Smooth muscle cell (in vitro differentiated cells): ENCODE measurements around the gene DPYD. TPM values are rescaled to one million over a fixed set of nuclear protein-coding genes. Genes with fewer than 3 reads are reported as not detected.

Experiments
- DNase-seq: peaks from one replicate; lab custom pipeline; 2025; ENCODE audit not compliant: unreplicated experiment; lab: John Stamatoyannopoulos, UW
- H2AFZ ChIP-seq: fragments of 200-600 bp; sonication (generic); 2 replicates; pipeline ENCODE4 v1.6.0; 2016; ENCODE audit warnings: antibody characterized with exemption, low read depth, mild to moderate bottlenecking
- H3F3A ChIP-seq: fragments of 200-600 bp; sonication (generic); 2 replicates; pipeline ENCODE4 v1.6.0; 2017; ENCODE audit warnings: antibody characterized with exemption, low read depth
- H3K27ac ChIP-seq: fragments of 200-600 bp; sonication (generic); 2 replicates; pipeline ENCODE4 v1.5.1; 2016; ENCODE audit warnings: low read depth, mild to moderate bottlenecking
- H3K27me3 ChIP-seq: fragments of 200-600 bp; sonication (generic); 2 replicates; pipeline ENCODE4 v1.6.1; 2016; ENCODE audit warnings: low read depth, mild to moderate bottlenecking
- H3K36me3 ChIP-seq: fragments of 200-600 bp; sonication (generic); 2 replicates; pipeline ENCODE4 v1.5.1; 2016; ENCODE audit warnings: low read depth
- H3K4me1 ChIP-seq: fragments of 200-600 bp; sonication (generic); 2 replicates; pipeline ENCODE4 v1.5.1; 2016; ENCODE audit warnings: low read depth
- H3K4me2 ChIP-seq: fragments of 200-600 bp; sonication (generic); 2 replicates; pipeline ENCODE4 v1.6.0; 2016; ENCODE audit warnings: mild to moderate bottlenecking
- H3K4me3 ChIP-seq: fragments of 200-600 bp; sonication (generic); 2 replicates; pipeline ENCODE4 v1.5.1; 2016; ENCODE audit warnings: mild to moderate bottlenecking
- H3K79me2 ChIP-seq: fragments of 200-600 bp; sonication (generic); 2 replicates; pipeline ENCODE4 v1.6.0; 2016; ENCODE audit warnings: low read depth, mild to moderate bottlenecking
- H3K9ac ChIP-seq: fragments of 200-600 bp; sonication (generic); 2 replicates; pipeline ENCODE4 v1.6.0; 2016; ENCODE audit warnings: low read depth
- H3K9me3 ChIP-seq: fragments of 200-600 bp; sonication (generic); replicated peaks from 2 replicates; pipeline ENCODE4 v1.5.1; 2016; ENCODE audit warnings: low read depth
- H4K20me1 ChIP-seq: fragments of 200-600 bp; sonication (generic); 2 replicates; pipeline ENCODE4 v1.6.0; 2016; ENCODE audit warnings: low read depth
- WGBS: methylation state at CpG from one replicate; pipeline ENCODE4 v1.1.7; 2016; ENCODE audit warnings: low lambda C conversion rate; 5-methylcytosine and 5-hydroxymethylcytosine counted together
- polyA plus RNA-seq: library from polyadenylated mRNA; unstranded; fragments of >200 nt; fragmentation: Nextera tagmentation; extraction: Ambion mirVana; gene quantifications from 2 replicates; pipeline ENCODE4 v1.2.1, GENCODE V29; 2016
- total RNA-seq: library from RNA; depleted of rRNA; stranded (reverse); fragments of >200 nt; gene quantifications from 2 replicates; pipeline ENCODE4 v1.2.3, GENCODE V29; 2014
- TF ChIP-seq, protein P1 (sequence below): fragments of 200-600 bp; sonication (generic); IDR thresholded peaks from 2 replicates; pipeline ENCODE4 v1.5.1; 2017; ENCODE audit warnings: borderline replicate concordance, mild to moderate bottlenecking, antibody characterized with exemption; ENCODE audit not compliant: insufficient read depth, poor library complexity, severe bottlenecking

The DPYD gene
- total and polyA plus RNA-seq, 2 experiments from 2014 or later, result 1.8 to 2.0 TPM

DNA sequence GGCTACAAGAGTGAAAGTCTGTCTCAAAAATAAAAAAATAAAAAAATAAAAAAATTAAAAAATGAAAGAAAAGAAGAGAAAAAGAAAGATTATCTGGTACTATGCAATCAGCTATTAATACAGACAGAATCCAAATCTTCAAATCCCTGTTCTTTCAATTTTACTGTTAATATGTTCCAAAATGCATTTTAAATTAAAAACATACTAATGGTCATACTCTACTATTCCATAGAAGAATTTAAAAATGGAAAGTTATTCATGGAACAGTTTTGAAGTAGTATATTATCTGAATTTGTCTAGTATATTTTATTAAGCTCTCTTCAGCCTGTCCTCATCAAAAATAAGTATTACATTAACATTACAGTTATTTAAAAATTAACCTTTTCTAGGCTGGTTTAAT is 769.2 kb downstream of the DPYD start:
- Histone ChIP-seq H3K4me2 (no peak overlapping the region), H3F3A (no peaks in the 10 kb centered on the region), H3K9me3 (no peaks in the 10 kb centered on the region), H3K27me3 (no peaks in the 10 kb centered on the region), H3K4me1 (no peaks in the 10 kb centered on the region), H4K20me1 (no peaks in the 10 kb centered on the region), H3K4me3 (no peak overlapping the region), H3K9ac (no peak overlapping the region), H3K36me3 (no peaks in the 10 kb centered on the region), H2AFZ (no peak overlapping the region), H3K79me2 (no peaks in the 10 kb centered on the region), H3K27ac (no peak overlapping the region)
- DNase-seq, result no peak
- TF ChIP-seq, protein P1, sequence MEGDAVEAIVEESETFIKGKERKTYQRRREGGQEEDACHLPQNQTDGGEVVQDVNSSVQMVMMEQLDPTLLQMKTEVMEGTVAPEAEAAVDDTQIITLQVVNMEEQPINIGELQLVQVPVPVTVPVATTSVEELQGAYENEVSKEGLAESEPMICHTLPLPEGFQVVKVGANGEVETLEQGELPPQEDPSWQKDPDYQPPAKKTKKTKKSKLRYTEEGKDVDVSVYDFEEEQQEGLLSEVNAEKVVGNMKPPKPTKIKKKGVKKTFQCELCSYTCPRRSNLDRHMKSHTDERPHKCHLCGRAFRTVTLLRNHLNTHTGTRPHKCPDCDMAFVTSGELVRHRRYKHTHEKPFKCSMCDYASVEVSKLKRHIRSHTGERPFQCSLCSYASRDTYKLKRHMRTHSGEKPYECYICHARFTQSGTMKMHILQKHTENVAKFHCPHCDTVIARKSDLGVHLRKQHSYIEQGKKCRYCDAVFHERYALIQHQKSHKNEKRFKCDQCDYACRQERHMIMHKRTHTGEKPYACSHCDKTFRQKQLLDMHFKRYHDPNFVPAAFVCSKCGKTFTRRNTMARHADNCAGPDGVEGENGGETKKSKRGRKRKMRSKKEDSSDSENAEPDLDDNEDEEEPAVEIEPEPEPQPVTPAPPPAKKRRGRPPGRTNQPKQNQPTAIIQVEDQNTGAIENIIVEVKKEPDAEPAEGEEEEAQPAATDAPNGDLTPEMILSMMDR, result no peak

DNA sequence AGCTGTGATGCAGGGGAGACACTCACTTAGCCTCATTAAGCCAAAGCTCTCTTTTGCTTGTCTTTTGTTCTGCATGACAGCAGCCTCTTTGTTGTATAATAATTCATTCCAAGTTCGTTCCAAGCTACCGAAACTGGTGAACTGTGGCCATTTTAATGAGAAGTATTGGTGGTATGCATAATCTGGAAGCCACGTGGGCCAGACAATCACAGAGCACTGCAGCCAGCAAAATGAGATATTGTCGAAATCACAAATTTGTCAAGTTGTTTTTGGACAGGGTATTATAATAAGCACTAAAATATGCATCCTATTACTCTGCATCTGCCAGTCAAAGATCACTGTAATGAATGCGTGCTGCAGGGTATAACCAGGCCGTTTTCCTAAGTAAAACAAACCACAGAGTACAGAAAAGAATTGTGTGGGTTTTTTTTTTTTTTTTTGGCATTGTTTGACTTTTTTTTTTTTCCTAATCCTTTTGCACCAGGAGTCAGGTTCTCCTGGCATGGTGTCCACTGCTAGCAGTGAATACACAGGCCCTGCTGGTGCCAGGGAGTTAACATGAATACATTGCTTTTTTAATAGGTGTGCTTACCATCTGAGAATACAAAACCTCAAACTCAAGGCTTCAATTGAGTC is 775.4 kb downstream of the DPYD start:
- H3K27ac ChIP-seq, result no peak overlapping the region
- no peaks in the 10 kb centered on the region for H3K9me3 ChIP-seq
- H2AFZ ChIP-seq, result no peak overlapping the region
- no peak overlapping the region for H3K4me3 ChIP-seq
- no peaks in the 10 kb centered on the region for H3K27me3 ChIP-seq
- no peaks in the 10 kb centered on the region for H4K20me1 ChIP-seq
- WGBS, result 86% methylated on average over 6 of the region's 6 CpGs
- H3F3A ChIP-seq, result no peaks in the 10 kb centered on the region
- no peak overlapping the region for H3K4me2 ChIP-seq
- H3K4me1 ChIP-seq, result no peaks in the 10 kb centered on the region
- TF ChIP-seq, protein P1, result no peak
- no peak for DNase-seq
- no peaks in the 10 kb centered on the region for H3K79me2 ChIP-seq
- no peaks in the 10 kb centered on the region for H3K36me3 ChIP-seq
- H3K9ac ChIP-seq, result no peak overlapping the region

DNA sequence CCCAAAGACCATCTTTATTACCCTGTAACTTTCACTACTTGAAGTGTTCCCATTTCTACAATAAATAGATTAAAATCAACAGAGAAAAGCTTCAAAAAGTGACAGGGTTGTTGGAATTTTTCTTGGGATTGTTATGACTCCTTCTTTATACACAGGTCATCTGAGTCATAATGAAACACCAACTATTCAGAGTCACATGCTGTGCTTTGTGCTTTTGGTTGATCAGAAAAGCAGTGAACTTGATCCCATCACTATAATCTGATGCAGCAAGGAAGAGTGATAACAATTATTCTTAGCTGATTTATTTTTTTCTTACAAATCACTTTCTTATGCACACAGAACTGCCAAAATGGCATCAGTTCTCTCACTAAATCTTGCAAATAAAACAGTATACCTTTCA is 776.3 kb downstream of the DPYD start:
- Histone ChIP-seq H3K9me3 (no peaks in the 10 kb centered on the region), H3K36me3 (no peaks in the 10 kb centered on the region), H3K4me2 (no peak overlapping the region), H3K27ac (no peak overlapping the region), H3K4me1 (no peaks in the 10 kb centered on the region), H2AFZ (no peak overlapping the region), H3K79me2 (no peaks in the 10 kb centered on the region), H3K9ac (no peak overlapping the region), H3F3A (no peaks in the 10 kb centered on the region), H3K27me3 (no peaks in the 10 kb centered on the region), H4K20me1 (no peaks in the 10 kb centered on the region), H3K4me3 (no peak overlapping the region)
- TF ChIP-seq, protein P1, result no peak
- no peak for DNase-seq

DNA sequence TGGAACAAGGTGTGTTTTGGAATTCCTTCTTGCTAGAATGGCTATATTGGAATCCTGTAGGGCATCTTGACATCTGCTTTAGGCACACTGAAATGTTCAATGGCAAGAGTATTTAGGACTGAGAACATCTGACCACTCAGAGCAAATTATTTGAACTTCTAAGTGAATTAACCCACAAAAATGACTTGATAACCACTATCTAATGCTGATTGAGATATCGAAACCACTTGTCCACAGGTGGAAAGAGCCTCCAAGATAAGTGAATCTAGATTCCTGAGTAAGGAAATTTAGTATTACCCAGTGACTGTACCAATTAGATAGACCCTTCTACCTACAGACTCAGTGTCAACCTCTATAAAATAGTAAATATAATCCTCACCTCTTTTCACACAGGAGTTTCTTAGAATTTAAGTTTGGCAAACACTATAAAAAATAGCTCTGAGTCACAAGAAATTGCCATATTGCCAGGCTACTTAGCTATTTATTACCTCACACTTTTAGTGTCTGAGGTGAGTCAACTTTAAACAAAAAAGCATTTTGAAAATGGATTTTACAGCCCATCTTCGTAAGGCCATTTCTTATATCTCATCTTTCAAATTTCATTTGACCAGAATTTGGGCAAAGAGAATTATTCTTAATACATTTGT is 777.5 kb downstream of the DPYD start:
- Histone ChIP-seq H3K4me1 (no peaks in the 10 kb centered on the region), H3K27ac (no peak overlapping the region), H3K9ac (no peak overlapping the region), H3K9me3 (no peaks in the 10 kb centered on the region), H4K20me1 (no peaks in the 10 kb centered on the region), H3F3A (no peaks in the 10 kb centered on the region), H3K4me2 (no peak overlapping the region), H3K36me3 (no peaks in the 10 kb centered on the region), H3K4me3 (no peak overlapping the region), H2AFZ (no peak overlapping the region), H3K79me2 (no peaks in the 10 kb centered on the region), H3K27me3 (no peaks in the 10 kb centered on the region)
- TF ChIP-seq, protein P1, result no peak
- no peak for DNase-seq
- 85% methylated on average over 2 of the region's 2 CpGs for WGBS
